HT-29 (cell line): ENCODE measurements around the gene MIF4GD. TPM values are rescaled to one million over a fixed set of nuclear protein-coding genes. Genes with fewer than 3 reads are reported as not detected.
A peak's percentile ranks its signal among the peaks of the same experiment; 100 is the strongest.
"Not testable (repeated sequence)": the region's sequence is repeated elsewhere in the genome, so short reads cannot be mapped to it uniquely, and the experiment has no call there.

ENCODE experiments used
- DNase-seq: peaks from one replicate; pipeline ENCODE4 v3.0.0-alpha.2; 2015; ENCODE audit warnings: low spot score
- total RNA-seq: library from RNA; depleted of rRNA; stranded (reverse); fragments of >200 nt; shearing (Covaris generic); gene quantifications from 2 replicates; pipeline ENCODE4 v1.2.3, GENCODE V29; 2014

Gene MIF4GD
- total RNA-seq, 1 experiment from 2014 or later: 28.8 TPM

- DNase-seq: peak; percentile 70
Measured at GRCh38 chr17:75288770-75289114, 17.7 kb upstream of the MIF4GD start.

- DNase-seq: no peak
Measured at GRCh38 chr17:75288359-75288758, 17.3 kb upstream of the MIF4GD start.

- DNase-seq: no peak
Measured at GRCh38 chr17:75287221-75287620, 16.2 kb upstream of the MIF4GD start.

GRCh38 chr17:75285123-75285522 lies 14.1 kb upstream of the MIF4GD start:
- DNase-seq: no peak

- not testable (repeated sequence) for DNase-seq
Measured at GRCh38 chr17:75280189-75280588, 9.2 kb upstream of the MIF4GD start.

- DNase-seq: no peak
Measured at GRCh38 chr17:75277664-75278071, 6.6 kb upstream of the MIF4GD start.

GRCh38 chr17:75273977-75274708 lies 3.1 kb upstream of the MIF4GD start:
- no peak for DNase-seq

- DNase-seq: peak; percentile 12
Measured at GRCh38 chr17:75272848-75273184, 1.8 kb upstream of the MIF4GD start.

- peak; percentile 40 for DNase-seq
Measured at GRCh38 chr17:75271955-75272847, 1.2 kb upstream of the MIF4GD start.

GRCh38 chr17:75271233-75271954 lies 363 bp upstream of the MIF4GD start:
- peak; percentile 81 for DNase-seq

- DNase-seq: peak; percentile 82
Measured at GRCh38 chr17:75270218-75270965, 639 bp downstream of the MIF4GD start.

- DNase-seq: no peak
Measured at GRCh38 chr17:75269844-75270217, 1.2 kb downstream of the MIF4GD start.

- peak; percentile 76 for DNase-seq
Measured at GRCh38 chr17:75267411-75268232, 3.4 kb downstream of the MIF4GD start.

GRCh38 chr17:75267153-75267410 lies 3.9 kb downstream of the MIF4GD start:
- DNase-seq: no peak

GRCh38 chr17:75266316-75267152 lies 4.5 kb downstream of the MIF4GD start:
- DNase-seq: no peak

- no peak for DNase-seq
Measured at GRCh38 chr17:75265614-75266315, 5.3 kb downstream of the MIF4GD start.

GRCh38 chr17:75263055-75263454 lies 8.0 kb downstream of the MIF4GD start:
- DNase-seq: no peak

GRCh38 chr17:75262112-75262606 lies 8.9 kb downstream of the MIF4GD start:
- DNase-seq: peak; percentile 58
